MM.1S (cell line): Measurements from ENCODE around the gene NUDT7.

Source experiments
- CTCF ChIP-seq: fragments of 300-600 bp; sonication (generic); IDR thresholded peaks from 2 replicates; pipeline ENCODE4 v1.5.1; 2016; ENCODE audit warnings: antibody characterized with exemption, low read length, mixed read lengths
- EZH2 ChIP-seq: fragments of 300-600 bp; sonication (generic); optimal IDR thresholded peaks from 2 replicates; pipeline ENCODE3; 2017; ENCODE audit warnings: low read depth, mild to moderate bottlenecking, antibody characterized with exemption, low read length, mixed read lengths

- no peak for TF ChIP-seq CTCF
- TF ChIP-seq EZH2, result no peak
These were observed 7.2 kb upstream of the NUDT7 start for GRCh38 chr16:77715145-77715544.
